HG02763 (cell line): ENCODE results near the gene RGS14.
A peak's percentile ranks its signal among the peaks of the same experiment; 100 is the strongest.
"Not testable (repeated sequence)": the region's sequence is repeated elsewhere in the genome, so short reads cannot be mapped to it uniquely, and the experiment has no call there.

Experiments used
- ATAC-seq: cut with Tn5 transposase; IDR thresholded peaks from one replicate; pipeline ENCODE4 v1.9.1; 2021; ENCODE audit warnings: mild to moderate bottlenecking, moderate library complexity; ENCODE audit not compliant: unreplicated experiment

Gene RGS14

DNA sequence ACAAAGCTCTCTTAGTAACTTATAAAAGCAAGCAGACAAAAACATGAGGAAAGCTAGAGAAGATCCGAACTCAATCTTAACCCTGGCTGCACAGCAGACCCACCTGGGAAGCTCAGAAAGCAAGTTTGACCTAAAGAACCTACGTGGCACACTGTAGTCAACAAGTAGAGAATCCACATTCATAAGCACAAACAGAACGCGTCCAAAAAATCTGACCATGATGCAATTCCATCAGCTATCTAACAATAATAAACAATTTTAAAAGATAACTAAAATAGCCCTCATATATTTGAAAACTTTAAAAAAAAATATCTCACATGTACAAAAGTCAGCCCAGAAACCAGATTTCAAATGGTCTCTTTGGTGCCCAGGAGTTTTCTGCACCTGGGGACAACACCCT, 10.9 kb upstream of the RGS14 start:
- ATAC-seq: no peak

DNA sequence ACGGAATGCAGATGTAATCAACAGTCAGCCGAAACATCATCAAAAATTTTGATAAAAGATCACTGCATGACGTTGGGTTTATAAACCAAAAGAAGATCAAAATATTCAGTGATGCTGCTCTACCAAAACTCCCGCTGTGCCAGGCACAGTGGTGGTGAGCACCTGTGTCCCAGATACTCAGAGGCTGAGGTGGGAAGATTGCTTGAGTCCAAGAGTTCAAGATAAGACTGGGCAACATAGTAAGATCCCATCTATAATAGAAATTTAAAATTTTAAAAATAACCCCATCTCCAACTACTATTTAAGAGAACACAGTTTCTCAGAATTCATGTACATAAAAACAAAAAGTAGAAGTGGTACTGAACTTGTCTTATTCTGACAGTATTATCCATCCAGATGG, 10.0 kb upstream of the RGS14 start:
- no peak for ATAC-seq

DNA sequence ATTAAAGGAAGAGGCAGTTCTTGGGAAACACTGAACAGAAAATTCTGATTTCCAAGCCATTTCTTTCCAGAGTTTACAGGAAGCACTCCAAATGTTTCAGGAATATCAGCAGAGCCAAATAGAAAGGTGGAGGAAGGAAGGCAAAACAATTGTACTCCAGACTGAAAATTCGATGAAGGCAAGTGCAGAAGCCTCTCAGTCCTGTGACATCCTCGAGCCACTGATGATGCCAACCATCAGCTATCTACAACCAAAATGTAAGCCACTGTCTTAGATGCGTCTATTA, 8.4 kb upstream of the RGS14 start:
- no peak for ATAC-seq

DNA sequence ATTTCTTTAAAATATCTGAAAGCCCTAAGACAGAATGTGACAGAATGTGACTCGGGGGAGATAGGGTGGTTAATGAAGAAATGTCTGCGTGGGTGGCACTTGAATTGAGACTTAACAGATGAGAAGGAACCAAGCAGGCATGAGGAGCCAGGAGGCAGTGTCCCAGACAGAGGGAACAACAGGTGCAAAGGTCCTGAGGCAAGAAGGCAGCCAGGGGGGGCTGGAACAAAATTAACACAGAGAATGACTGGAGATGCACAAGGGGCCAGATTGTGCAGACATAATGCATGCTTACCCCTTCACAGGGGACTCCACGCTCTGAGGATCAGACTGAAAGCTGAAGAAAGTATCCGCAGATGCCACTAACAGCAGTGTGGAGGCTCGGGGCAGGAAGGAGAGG, 8.0 kb upstream of the RGS14 start:
- no peak for ATAC-seq

DNA sequence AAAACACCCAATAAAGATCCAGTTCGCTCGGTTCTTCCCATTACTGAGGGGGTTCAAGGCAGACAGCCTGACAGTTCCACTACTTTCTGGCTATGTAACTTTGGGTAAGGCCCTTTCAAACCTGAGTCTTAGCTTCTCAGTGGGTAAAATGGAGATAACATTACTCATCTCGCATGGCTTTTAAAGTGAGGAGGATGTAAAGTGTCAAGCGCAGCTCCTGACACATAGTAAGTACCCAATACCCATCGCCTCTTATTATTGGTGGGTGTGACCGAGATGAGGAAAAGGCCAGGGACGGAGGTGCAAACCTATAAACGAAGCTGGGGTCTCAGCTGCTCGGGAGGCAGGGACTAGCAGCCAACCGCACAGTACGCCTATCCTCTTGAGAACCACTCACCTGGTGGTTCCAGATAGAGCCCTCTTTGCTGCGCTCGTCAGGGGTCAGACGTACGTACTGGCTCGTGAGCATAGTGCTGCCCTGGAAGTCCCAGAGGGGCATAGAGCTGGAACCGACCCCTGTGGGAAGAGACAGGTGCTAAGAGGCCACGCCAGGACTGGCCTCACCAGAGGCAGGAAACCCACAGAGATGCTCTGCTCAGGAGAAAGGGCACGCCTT, 6.8 kb upstream of the RGS14 start:
- no peak for ATAC-seq

DNA sequence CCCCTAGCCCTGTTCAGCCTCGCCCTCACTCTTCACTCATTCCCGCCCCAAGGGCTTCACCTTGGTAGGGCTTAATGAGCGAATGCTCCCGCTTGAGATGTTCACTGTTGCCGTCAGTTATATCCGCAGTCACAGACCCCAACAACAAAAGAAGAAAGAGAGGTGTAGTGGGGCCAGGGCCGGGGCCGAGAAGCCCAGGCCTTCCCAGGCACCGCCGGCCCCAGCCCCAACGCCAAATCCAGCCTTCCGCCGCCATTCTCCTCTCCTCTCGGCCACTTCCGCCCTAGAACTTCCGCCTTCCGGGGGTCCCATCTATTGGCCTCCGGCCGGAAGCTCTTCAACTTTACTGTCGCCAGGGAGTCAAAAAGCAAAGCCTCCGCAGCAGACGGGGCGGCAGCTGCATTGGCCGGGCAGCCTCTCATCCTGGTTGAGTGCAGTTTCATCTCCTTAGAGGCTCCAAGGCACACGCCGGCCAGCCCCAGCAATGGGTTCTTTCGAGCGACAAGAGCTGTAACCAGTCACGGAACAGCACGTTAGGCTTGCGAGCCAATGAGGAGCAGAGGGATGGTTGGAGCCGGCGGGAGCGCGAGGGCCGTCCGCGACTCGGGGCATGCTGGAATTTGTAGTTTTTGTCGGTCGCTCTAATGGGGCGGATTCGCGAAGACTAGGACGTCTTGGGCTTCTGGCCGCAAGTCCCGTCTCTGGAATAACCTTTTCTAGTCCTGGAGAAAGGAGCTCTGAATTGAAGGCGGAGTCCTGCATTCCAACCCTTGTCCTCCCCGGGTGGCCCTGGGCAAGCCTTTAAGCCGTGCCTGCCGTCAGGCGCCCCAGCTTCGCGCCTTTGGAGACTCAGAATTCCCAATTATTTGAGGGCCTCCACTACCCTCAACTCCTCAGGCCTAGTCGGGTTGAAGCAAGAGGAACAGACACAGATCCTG, 6.1 kb upstream of the RGS14 start, which contains the start of gene LMAN2:
Gene LMAN2 (minus strand): TSS at position 277 of the 938 bp plus-strand sequence. CDS start 21 bp downstream, at position 256.
- ATAC-seq: peak; percentile 92

DNA sequence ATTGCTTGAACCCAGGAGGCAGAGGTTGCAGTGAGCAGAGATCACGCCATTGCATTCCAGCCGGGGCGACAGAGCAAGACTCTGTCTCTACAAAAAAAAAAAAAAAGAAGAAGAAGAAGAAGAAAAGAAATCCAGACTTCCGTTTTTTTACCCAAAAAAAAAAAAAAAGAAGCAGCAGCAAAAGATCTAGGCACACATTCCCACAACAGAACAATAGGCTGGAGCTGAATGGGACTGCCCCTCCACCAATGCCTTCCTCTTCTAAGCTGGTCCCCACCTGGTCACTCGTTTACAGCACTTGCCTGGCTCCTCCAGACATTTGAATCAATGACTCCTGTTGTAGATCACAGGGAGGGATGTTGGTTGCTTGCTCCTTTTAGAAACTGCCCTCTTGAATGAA, 4.6 kb upstream of the RGS14 start:
- ATAC-seq: no peak

DNA sequence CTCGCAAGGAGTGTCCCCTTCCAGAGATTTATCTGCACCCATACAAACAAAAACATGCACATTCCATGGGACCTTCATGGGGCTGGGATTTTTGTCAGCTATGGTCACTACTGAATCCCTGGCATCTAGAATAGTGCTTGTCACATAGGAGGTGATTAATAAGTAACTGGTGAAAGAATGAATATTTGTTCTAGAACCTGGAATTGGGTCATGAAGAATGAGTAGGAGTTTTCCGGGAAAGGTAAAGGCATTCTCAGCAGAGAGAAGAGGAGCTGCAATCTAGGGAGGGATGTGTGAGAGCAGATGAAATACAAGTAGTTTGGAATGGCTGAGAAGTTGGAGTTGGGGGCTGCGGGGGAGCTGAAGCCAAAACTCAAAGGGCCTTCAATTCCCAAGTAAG, 3.5 kb upstream of the RGS14 start:
- no peak for ATAC-seq

DNA sequence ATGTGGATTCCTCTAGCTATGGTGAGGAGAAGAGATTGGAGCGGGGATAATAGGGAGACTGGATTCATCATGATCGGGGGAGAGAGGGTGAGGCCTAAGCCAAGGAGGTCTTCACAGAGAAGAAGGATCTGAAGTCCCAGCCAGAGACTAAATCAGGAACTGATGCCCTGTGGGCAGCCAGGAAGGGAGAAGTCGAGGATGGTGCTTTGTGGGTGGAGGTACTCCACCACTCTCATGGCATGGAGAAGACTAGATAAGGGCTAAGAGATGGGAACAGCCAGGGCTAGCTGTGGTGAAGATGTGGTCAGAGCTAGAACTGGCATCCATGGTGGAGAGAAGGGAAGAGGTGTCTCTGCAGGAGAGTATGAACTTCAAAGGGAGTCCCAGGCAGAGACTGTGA, 3.0 kb upstream of the RGS14 start:
- no peak for ATAC-seq

DNA sequence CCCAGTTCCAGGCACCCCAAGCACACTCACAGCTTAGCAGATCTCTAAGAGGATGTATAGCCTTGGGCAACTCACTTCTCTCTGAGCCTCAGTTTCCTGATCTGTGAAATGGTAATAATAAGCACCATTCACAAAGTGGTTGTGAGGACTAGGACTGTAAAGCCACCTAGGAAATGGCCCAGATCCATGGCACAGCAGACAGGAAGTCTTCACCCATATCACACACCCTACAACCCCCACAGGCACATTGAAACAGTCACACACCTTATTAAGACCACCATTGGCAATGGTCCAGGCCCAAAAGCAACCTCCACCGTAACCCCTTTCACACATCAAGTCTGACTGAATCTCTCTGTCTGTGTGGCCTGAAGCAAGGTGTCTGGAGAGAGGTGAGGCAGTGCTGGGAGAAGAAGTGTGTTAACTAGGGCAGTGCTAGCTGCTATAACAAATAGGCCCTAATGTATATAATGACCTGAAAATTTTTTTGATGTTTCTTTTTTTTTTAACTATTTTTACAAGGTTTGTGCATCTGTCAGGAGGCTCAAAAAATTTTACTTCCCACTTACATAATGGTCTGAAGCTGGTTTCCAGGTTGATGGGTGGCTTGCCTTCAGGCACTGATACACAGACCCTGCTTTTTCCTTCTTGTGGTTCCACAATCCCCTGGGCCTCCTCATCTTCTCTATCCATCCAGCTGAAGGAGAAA, 2.4 kb upstream of the RGS14 start:
- no peak for ATAC-seq

DNA sequence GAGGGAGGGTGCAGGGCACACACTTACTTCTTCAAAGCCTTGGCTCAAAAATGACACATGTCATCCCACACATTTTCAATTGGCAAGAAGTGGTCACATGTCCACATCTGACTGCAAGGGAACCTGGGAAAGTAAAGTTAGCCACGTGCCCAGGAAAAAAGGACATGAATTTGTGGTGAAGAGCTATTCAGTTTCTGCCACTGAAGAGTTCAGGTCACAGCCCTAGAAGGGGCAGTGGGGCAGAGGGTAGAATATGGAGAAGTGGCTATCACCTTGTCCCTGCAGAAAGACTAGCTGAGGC, 1.9 kb upstream of the RGS14 start:
- ATAC-seq: no peak

DNA sequence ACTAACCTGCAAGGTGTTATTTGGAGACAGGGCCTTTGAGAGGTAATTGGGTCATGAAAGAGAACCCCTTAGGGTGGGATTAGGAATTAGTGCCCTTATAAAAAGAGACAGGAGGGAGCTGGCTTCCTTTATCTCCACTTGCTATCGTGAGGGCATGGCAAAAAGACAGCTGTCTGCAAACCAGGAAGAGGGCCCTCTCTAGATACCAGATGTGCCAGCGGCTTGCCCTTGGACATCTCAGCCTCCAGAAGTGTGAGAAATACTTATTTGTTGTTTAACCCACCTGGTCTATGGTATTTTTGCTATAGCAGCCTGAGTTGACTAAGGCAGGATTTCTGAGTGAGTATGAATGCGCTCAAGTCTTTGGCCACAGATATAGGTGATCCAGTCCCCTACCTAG, 978 bp upstream of the RGS14 start:
- ATAC-seq: no peak

DNA sequence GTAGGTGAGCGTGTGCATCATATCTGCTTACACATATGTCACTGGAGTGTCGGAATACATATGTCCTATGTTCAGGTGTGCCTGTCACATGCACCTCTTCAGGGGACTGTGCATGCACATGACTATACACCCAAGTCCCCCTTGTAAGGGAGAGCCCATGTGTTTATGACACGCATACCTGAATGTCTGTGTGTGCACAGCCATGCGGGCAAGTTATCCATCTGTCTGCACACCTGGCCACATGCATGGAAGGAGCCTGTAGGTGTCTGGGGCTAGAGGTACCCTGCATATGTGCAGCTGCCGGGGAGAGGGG, 622 bp upstream of the RGS14 start:
- no peak for ATAC-seq

DNA sequence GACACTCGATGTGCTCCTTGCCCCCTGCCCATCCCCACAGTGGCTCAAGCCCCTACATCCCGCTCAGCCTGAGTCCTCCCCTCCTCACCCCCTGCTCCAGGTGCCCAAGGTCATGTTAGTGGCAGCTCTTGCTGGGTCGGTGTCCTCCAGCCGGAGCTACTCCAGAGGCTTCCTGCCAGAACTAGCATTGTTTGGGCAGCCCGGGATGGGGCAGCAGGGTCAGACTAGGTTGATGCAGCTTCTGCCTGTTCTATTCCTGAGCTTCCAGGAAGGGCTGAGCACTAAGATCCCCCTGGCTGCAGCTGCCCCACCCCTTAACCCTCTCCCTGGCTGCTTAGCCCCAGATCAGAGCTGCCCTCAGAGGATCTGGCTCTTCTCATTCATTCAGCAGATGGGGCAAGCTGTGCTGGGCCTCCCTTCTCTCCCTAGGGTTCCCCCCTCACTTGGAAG, 671 bp downstream of the RGS14 start:
- no peak for ATAC-seq

DNA sequence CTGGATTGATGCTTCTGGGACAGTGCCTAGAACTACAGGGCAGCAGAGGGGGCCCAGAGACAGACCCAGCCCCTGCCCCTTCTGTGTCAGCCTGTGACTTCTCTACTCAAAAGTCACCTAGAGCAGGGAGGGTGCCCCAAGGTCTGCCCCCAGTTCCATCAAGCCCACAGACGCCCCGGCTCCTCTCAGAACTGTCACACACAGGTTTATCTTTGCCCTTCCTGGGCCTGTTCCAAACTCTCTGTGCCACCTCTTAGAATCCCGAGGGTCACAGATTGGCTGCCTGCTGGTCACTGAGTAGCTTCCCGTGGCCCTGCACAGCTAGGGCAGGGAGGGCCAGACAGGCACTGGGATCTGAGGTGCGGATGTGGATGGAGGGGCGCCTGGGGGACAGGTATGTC, 1.7 kb downstream of the RGS14 start:
- ATAC-seq: no peak

DNA sequence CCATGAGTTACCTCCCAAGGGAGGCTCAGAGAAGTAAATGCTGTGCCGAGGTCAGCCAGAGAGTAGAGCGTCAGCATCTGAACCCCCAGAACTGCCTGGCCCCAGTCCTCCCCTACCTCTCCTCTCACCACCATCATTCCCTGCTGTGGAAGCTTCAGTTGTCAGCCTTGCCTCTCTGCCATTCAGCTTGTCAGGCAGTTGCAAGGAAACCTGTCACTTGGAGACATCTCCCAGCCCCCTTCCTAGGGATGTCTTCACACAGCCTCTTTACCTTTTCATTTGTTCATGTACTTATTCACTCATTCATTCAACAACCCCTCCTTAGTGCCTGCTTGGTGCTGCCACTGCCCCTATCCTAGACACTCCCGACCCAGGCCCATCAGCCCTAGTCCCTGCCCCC, 2.1 kb downstream of the RGS14 start:
- no peak for ATAC-seq

DNA sequence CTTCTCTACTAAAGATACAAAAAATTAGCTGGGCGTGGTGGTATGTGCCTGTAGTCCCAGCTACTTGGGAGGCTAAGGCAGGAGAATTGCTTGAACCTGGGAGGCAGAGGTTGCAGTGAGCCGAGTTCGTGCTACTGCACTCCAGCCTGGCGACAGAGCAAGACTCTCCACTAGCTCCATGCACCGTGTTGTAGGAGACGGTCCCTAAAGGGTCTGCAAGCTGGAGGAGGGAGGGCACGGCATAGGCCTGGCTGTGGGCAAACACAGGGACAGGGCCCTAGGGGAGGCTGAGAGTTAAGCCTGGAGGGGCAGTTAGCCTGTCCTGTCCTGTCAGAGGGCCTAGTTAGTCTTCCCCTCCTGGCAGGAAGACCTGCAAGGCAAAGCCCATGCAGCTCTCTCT, 3.0 kb downstream of the RGS14 start:
- not testable (repeated sequence) for ATAC-seq

DNA sequence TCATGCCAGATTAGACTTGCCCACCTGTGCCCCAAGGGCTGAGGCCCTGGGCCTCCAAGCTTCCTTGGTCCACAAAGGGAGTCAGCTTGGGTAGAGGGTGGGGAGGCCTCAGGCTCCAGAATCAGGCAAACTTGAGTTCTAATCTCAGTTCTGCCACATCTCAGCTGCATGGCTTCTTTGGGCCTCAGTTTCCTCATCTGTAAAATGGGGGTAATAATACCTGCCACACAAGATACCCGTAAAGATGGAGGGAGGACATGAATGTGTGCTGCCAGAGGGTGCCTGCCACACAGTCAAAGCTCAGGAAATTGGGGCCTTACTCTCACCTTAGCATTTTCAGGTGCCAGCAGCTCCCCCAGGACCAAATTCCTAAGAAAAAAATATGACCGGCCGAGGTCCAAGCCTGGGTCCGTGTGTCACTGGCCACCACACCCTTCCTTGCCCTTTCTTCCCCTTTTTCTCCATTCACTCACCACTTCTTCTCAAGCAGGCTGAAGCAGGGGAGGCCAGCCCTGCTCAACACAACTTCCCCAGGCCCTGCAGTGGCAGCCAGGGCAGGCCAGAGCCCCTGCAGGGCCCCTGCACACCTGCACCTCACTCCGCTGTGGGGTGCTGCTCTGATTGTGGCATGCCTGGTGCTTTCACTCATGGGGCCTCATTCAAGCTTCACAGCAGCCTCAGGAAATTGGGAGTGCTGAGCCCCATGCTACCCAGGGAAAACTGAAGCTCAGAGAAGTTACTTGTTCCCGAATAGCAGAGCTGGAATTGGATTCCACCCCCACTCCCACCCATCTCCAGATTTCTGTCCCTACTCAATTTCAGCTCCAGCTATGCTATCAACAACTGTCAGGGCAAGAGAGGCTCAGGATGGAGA, 3.9 kb downstream of the RGS14 start:
- no peak for ATAC-seq

DNA sequence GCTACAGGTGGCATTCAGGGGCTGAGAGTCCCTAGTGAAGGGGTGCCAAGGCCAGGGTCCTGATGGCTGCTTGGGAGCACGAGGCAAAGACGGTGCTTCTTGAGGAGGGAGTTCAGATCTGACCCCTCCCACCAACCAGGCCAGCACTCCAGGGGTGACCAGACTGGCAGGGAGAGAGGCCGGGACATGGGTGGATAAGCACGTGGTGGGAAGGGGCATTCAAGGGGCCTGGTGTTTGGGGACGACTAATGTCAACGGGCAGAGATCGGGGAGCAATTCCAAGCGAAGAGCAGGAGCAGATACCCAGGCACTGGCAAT, 4.5 kb downstream of the RGS14 start:
- ATAC-seq: no peak

DNA sequence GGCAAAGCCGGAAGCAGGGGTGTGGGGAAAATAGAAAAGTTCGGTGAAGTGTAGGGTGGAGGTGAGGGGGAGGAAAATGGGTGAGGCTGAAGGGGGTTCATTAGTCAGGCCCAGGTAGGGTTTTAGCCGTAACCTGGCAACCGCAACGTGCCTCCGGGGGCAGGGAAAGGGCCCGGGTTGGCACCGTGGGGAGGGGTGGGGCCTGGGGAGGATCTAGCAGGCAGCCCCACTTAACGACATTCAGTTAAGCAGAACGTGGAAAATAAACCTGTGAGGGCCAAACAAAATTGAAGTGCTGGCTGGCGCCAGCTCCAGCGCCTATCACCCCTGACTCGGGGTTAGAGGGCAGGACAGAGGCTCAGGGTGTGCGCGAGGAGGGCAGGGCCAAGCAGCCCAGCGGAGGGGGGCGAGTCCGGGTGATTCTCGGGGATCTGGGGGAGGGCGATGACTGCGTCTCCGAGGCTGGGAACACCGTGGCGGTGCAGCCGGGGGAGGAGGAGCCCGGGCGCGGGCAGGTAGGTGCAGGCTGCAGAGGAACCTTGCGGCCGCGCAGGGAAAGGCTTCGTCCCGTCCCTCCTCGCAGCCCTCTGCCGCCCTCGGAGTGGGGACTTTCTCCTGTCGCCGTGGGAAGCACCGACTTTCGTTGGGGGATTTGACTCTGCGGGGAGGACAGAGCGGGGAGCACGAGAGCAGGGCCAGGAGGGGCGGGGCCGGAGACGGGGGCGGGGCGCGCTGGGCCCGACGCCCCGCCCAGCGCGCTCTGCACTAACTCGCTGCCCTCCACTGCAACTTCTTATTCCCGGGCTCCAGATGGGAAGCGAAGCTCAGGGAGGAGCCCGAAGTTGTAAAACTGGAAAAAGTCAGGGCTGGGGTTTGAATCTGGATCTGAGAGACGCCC, 5.1 kb downstream of the RGS14 start:
- ATAC-seq: peak; percentile 40
